HPDE6-E6E7 (cell line): Measurements from ENCODE around the gene LRMDA.

Source experiments
- DNase-seq: peaks from one replicate; pipeline ENCODE4 v3.0.0; 2011; ENCODE audit warnings: missing footprints; ENCODE audit errors: extremely low spot score

LRMDA gene

DNA sequence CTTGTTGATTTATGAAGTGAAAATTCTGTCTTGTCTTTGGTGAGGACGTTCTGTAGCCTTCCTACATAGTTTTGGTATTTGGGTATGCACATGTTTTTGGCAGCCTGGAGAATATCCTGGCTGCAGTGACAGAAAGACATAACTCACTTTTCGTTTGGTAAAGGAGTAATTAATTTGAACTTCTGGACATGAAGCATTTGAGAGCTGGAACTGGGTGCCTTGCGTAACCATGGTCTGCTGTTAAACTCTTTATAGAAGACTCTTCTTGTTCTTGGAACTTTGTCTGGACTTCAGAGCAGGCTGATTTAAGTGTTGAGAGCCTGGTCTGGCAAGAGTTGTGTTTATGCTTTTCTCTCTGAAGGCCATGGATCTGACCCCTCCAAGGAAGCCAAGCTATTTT, 231.3 kb downstream of the LRMDA start:
- DNase-seq, result no peak

DNA sequence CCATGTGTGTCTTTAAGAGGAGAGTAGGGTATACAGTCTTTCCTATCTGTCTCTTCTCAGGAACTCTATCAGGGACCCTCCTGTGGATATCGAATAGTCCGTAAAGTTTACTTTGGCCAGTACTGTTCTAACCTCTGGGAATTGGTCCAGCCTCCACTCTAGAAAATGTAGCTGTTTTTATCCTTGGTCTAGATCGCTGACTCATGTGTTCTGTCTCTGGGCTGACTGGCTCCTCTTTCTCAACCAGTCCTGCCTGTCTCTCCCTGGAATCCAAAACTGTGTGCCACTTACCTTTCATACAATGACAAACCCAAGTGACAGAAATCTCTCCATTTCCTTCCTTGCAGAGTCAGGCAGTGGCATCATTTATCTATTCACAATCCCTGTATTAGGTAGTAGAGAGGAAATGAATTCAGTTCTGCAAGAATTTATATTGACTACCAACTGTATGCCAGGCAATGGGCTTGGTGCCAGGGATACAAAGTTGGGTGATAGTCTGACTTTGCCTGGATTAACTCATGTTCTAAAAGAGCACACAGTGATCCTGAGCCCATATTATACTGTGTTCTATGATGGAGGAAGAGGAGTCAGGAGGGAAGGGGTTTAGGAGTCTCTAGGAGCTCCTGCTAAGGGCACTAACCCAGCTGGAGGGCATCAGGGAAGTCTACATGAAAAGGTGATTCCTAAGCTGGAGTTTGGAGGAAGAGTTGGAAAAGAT, 232.7 kb downstream of the LRMDA start:
- no peak for DNase-seq

DNA sequence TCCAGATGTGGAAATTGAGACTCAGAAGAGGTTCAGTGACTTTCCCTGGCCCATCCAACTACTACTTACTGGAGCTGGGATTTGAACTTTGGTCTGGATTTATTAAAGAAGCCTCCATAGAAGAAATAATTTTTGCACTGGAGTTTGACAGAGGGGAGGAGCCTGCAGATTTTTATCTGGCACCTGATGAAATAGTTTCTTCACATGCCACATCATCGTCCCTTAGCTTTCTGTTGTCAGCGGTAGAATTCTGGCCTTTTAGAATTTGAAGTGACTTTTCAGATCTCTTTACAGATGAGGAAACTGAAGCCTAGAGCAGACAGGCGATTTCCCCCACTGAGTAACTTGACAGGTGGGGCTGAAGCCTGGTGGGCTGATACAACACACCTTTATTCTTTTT, 233.5 kb downstream of the LRMDA start:
- no peak for DNase-seq

GRCh38 chr10:75665707-75666106, 234.3 kb downstream of the LRMDA start:
- no peak for DNase-seq

DNA sequence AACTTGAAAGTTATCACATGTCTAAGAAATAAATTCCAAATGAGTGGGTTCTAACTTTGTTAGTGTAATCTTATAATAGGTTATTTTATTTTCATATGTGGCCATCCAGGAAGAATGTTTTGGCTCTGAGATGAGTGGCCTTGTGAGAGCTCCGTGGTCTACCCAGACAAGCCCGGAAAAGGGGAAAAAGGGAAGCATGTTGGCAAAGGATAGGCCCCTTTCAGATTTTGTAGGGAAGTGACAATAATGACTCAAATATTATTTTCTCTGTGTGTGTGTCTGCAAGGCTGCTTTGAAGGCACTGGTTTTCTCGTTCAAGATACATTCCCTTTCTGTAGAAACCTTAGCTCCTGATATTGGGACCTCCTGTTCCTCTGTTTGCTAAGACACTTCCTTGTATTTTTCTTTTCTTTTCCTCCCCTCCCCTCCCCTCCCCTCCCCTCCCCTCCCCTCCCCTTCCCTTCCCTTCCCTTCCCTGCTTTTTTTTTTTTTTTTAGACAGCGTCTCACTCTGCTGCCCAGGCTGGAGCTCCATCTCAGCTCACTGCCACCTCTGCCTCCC, 240.8 kb downstream of the LRMDA start:
- no peak for DNase-seq

DNA sequence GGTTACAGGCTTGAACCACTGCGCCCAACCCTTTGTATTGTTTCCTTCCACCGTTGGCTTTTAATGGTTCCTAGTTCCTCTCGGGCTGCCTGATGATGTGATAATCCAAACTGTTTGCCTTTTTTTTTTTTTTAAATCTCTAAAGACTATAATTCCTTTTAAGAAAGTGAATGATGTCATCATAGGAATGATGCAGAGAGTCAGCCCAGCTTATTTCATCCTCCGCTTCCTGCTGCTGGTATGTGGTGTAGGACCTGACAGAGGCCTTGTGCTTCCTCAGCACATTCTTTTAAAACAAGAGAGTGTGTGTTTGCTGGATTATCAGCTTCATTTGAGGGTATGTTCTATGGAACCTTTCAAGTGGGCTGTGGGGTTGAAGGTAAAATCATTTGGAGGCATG, 241.4 kb downstream of the LRMDA start:
- DNase-seq, result no peak

DNA sequence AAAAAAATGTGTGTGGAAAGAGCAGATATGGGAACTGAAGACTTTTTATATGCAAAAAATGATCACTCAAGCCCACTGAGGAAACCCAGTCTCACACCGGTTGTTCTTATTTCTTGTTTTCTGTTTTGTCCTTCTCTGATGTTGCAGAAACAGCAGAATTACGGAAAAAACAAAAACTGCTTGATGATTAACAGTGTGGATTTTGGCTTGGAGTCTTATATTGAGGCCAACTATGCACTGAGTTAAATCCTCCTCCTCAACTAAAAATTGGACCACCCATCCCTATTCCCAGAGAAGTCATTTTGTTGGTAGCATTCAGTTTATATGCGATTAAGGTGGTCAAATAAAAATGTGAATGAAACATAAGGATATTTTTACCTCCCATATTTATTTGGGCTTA, 246.1 kb downstream of the LRMDA start:
- no peak for DNase-seq

DNA sequence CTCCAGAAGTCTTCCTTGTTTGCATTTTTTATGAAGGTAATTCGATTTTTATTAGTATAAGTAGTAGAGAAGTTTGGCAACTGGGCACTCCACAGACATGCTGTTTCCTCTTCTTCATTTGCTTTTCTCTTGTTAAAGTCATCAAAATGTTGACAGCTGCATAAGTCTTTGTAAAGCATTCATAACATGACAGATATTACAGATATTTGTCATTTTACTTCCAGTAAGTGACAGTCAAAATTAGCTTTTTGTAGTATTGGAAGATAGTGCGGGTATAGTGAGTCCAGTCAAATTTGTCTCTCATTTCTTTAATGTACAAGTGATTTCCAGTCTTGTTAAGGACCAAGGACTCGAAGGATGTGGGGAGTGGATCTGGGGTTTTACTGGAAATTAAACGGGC, 247.1 kb downstream of the LRMDA start:
- no peak for DNase-seq

DNA sequence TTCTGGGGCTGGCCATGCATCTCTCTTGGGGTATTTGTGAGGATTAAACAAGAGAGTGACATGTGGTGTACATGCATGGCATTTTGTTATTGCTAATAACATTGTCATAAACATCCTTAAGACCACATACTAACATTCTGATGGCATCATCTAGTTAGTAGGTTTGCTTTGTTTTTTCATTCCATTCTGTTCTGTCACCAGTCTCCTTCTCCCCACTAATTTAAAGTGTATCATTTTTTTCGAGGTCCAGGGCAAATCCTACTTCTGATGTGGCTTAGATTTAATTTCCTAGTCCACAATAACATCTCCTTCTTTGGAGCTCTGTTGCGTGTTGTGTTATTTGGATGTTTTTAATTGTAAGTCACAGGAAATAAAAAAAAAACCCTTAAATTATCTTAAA, 248.1 kb downstream of the LRMDA start:
- no peak for DNase-seq

DNA sequence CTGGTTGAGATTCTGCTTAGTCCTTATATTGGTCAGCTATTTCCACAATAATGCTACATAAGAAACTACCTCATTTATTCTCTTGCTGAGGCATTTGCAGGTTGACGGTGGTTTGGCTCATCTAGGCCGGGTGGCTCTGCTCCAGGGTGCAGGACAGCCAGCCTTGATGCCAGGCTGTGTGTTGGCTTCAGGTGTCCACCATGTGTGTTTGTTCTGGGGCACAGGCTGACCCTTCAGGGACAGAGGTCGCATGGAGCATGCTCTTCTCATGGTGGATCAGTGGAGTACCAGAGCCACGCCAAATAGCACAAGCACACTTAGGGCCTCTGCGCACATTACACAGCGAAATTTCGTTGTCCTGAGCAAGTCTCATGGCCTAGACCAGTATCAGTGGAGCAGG, 249.9 kb downstream of the LRMDA start:
- no peak for DNase-seq

DNA sequence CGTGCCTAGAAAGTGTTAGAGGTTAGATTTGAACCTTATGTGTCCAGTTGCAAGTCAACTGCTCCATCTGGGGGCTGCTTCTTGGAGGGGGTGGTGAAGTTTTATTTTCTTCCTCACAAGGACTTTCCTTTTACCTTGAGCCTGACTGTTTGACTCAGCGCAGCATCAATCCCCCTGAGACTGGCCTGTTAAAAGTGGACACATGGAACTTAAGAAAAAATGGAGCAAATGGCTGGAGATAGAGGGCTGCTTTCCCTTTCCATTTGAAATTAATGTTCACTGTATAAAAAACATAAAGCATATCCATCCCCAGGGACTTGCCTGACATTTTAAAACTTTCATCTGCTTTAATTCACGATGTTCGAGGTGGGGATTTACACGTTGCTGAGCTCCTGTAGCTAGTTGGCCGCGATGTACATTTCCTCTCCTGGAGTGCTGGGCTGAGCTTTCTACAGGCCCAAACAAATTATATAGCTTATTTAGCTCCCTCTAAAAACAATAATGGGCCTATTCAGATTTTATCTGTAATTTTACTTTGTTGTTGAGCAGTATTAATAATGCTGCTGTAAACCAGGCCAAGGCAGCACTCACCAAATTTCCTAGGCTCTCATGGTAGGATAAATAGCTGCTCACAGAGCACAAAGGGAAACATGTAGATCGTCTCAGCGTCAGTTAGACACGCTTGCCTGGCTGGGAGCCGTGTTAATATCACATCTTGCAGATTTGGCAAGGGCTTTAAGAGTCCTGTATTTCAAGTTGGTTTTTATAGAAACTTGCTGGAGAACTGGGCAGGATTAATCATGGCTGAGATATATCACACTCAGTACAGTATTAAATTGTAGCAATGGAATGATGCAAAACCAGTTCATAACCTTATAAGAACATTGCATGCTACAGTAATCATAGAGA, 251.5 kb downstream of the LRMDA start:
- DNase-seq, result no peak

GRCh38 chr10:75685187-75685586, 253.8 kb downstream of the LRMDA start:
- no peak for DNase-seq

DNA sequence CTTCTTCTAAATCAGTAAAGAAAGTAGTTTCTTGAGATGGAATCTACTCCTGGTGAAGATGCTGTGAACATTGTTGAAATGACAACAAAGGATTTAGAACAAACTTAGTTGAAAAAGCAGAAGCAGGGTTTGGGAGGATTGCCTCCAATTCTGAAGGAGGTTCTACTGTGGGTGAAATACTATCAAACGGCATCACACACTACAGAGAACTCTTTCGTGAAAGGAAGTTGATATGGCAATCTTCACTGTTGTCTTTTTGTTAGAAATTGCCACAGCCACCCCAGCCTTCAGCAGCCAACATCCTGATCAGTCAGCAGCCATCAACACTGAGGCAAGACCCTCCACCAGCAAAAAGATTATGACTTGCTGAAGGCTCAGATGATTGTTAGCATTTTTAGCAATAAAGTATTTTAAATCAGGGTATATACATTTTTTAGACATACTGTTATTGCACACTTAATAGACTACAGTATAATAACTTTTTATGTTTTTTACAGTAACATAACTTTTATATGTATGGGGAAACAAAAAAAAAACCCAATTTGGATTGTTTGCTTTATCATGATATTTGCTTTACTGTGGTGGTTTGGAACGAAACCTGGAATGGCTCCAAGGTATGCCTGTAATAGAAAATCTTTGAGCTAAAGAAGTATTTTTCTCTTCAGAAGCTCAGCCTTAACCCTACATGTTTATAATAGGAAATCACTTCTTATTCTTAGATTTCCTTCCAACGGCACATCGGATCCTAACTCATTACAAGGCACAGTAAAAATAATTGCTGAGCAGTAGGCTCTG, 257.3 kb downstream of the LRMDA start:
- DNase-seq, result no peak

GRCh38 chr10:75693489-75693888, 262.1 kb downstream of the LRMDA start:
- no peak for DNase-seq

- no peak for DNase-seq
Observed at GRCh38 chr10:75694269-75694668, 262.8 kb downstream of the LRMDA start.

DNA sequence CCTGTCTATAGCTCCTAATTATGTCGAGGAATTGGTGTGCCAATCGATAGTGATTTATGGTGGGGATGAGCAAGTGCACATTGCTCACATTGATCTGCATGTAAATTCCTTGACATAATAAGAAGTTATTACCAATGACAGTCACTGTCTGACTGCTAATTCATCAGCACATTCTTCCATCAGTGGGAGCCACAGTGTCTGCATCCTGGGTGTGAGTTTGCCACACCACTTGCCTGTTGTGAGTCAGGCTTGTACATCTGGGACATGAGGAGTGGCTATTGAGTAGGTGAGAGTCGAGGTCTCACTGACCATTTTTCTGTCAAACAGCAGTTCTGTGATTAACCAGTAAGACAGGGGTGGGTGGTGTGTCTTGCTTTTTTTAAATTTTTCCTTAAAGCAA, 263.4 kb downstream of the LRMDA start:
- DNase-seq, result no peak

DNA sequence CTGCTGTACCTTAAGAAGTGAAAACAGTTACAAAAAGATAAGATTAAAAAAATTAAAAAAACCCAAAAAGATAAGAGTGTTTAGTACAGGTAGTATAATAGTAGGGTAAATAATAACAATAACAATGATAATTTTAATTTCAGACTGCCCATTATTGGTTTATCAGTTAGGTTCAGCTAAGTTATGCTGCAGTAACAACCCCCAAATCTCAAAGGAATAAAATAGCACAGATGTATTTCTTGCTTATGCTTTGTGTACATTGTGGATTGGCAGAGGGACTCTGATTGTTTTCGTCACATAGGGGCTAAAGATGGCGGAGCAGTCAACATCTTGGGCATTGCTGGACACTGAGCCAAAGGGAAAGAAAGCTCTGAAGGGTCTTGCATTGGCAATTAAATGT, 264.6 kb downstream of the LRMDA start:
- DNase-seq, result no peak

GRCh38 chr10:75696536-75696935, 265.1 kb downstream of the LRMDA start:
- no peak for DNase-seq

- no peak for DNase-seq
Observed at GRCh38 chr10:75703191-75703854, 271.9 kb downstream of the LRMDA start.

- no peak for DNase-seq
Observed at GRCh38 chr10:75705426-75705825, 274.0 kb downstream of the LRMDA start.

DNA sequence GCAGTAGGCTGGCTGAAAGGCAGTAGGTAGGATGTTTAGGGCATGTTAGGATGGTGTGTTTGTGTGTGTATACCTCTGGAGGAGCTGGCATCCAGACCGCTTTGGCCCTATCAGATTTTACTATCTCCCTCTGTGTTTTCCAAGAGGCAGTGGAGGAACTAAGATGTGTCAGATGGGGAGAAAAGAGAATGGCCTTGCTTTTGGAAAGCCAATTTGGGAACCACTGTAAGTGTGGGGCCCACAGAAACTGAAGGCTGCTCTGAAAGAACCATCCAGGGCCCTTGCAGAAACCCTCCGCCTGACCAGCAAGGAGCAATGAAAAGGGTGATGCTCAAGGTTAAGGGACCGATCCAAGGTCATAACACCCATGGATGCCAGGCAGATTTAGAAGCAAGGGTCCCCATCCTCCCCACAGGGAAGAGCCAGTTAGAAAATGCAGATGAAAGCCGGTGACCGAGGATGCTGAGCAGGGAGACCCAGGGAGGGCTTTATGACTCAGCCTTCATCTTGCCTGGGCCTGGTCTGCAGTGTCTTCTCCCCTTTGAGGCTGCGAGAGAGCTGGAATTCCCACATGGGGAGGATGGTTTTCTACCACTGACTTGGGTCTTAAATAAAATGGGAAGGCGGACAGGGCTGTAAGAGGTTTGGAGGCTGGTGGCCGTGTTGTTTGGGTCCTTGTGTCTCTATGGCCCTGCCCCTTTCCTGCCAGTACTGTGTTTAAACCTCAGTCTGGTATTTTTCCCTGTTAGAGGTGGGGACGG, 275.8 kb downstream of the LRMDA start:
- DNase-seq, result no peak
